ENCODE results near the gene GJB5. TPM values are rescaled to one million over a fixed set of nuclear protein-coding genes. Genes with fewer than 3 reads are reported as not detected.

Gene GJB5
- total and polyA plus RNA-seq, 4 donors: 0.17 to 1.6 (median 0.56) TPM

GRCh38 chr1:34786521-34787325 is 31.9 kb downstream of the GJB5 start:
- 52 to 53% methylated on average over 14 of the region's 14 CpGs for whole genome bisulfite sequencing, 2 donors

GRCh38 chr1:34787461-34788420 is 32.9 kb downstream of the GJB5 start:
- no peak for DNase-seq
- peak overlapping the region in 1 of 2 donors; percentile 5 for H3K27ac ChIP-seq (ENCODE audit: low read depth in 1 of 2, low read length in 1 of 2)

More at GRCh38 chr1:34786521-34787325, 31.9 kb downstream of the GJB5 start:
- ATAC-seq (ENCODE audit: insufficient read depth, low FRiP score): no peak
- TF ChIP-seq CTCF (IDR thresholded peaks at IDR 0.05; ENCODE audit: control extremely low read depth, extremely low read depth): peak; percentile 78
- Histone ChIP-seq H3K4me1 (ENCODE audit: control insufficient read depth in 5 of 5, insufficient read depth in 5 of 5, low read length in 5 of 5) (peaks cover 0 to 5% (median 0%) of the 10 kb centered on the region in 5 donors), H3K27me3 (ENCODE audit: control insufficient read depth in 3 of 3, insufficient read depth in 3 of 3, low read length in 2 of 3) (peaks cover 0 to 23% (median 9%) of the 10 kb centered on the region in 3 donors), H3K27ac (ENCODE audit: low read depth in 1 of 2, low read length in 1 of 2) (no peak overlapping the region), H3K9me3 (ENCODE audit: control insufficient read depth in 4 of 4, insufficient read depth in 3 of 4, low read length in 3 of 4) (no peaks in the 10 kb centered on the region), H3K9ac (ENCODE audit: insufficient read depth in 1 of 2, low read length in 2 of 2) (peak overlapping the region in 1 of 2 donors; percentile 16), H3K36me3 (ENCODE audit: control insufficient read depth in 4 of 4, insufficient read depth in 4 of 4, low read length in 4 of 4) (no peaks in the 10 kb centered on the region), H3K4me3 (no peak overlapping the region)
- DNase-seq: peak; percentile 53 to 72 (median 59)

GRCh38 chr1:34790985-34791384 is 36.1 kb downstream of the GJB5 start:
- 73 to 81% methylated on average over 6 of the region's 6 CpGs for WGBS, 2 donors
- Histone ChIP-seq H3K36me3 (ENCODE audit: control insufficient read depth in 4 of 4, insufficient read depth in 4 of 4, low read length in 4 of 4) (no peaks in the 10 kb centered on the region), H3K27ac (ENCODE audit: low read depth in 1 of 2, low read length in 1 of 2) (no peak overlapping the region), H3K4me1 (ENCODE audit: control insufficient read depth in 5 of 5, insufficient read depth in 5 of 5, low read length in 5 of 5) (peaks cover 0 to 9% (median 0%) of the 10 kb centered on the region in 5 donors), H3K27me3 (ENCODE audit: control insufficient read depth in 3 of 3, insufficient read depth in 3 of 3, low read length in 2 of 3) (peaks cover 0 to 14% (median 0%) of the 10 kb centered on the region in 3 donors), H3K4me3 (no peak overlapping the region), H3K9me3 (ENCODE audit: control insufficient read depth in 4 of 4, insufficient read depth in 3 of 4, low read length in 3 of 4) (no peaks in the 10 kb centered on the region), H3K9ac (ENCODE audit: insufficient read depth in 1 of 2, low read length in 2 of 2) (no peak overlapping the region)
- no peak for TF ChIP-seq CTCF (IDR thresholded peaks at IDR 0.05; ENCODE audit: control extremely low read depth, extremely low read depth)
- ATAC-seq (ENCODE audit: insufficient read depth, low FRiP score) (no peak), DNase-seq (peak in 1 of 3 donors; percentile 20)

More at GRCh38 chr1:34787461-34788420, 32.9 kb downstream of the GJB5 start:
- Histone ChIP-seq H3K9me3 (ENCODE audit: control insufficient read depth in 4 of 4, insufficient read depth in 3 of 4, low read length in 3 of 4) (no peaks in the 10 kb centered on the region), H3K4me1 (ENCODE audit: control insufficient read depth in 5 of 5, insufficient read depth in 5 of 5, low read length in 5 of 5) (peaks cover 0 to 4% (median 0%) of the 10 kb centered on the region in 5 donors), H3K9ac (ENCODE audit: insufficient read depth in 1 of 2, low read length in 2 of 2) (no peak overlapping the region), H3K4me3 (no peak overlapping the region), H3K27me3 (ENCODE audit: control insufficient read depth in 3 of 3, insufficient read depth in 3 of 3, low read length in 2 of 3) (peaks cover 0 to 26% (median 0%) of the 10 kb centered on the region in 3 donors), H3K36me3 (ENCODE audit: control insufficient read depth in 4 of 4, insufficient read depth in 4 of 4, low read length in 4 of 4) (no peaks in the 10 kb centered on the region)
- ATAC-seq (ENCODE audit: insufficient read depth, low FRiP score): no peak
- TF ChIP-seq CTCF (IDR thresholded peaks at IDR 0.05; ENCODE audit: control extremely low read depth, extremely low read depth): no peak
- WGBS, 2 donors: 47 to 50% methylated on average over 9 of the region's 9 CpGs
